DND-41 (cell line): Measurements from ENCODE around the gene PGPEP1.

Source experiments
- CTCF ChIP-seq: IDR thresholded peaks from 2 replicates; pipeline ENCODE4 v1.5.1; 2012; ENCODE audit warnings: borderline replicate concordance, low read length, moderate library complexity, mild to moderate bottlenecking; ENCODE audit not compliant: poor library complexity, severe bottlenecking; ENCODE audit errors: extremely low read depth
- EZH2 ChIP-seq: IDR thresholded peaks from 3 replicates; pipeline ENCODE4 v1.6.1; 2012; ENCODE audit warnings: borderline replicate concordance, low read depth, mild to moderate bottlenecking, moderate library complexity, low read length, inconsistent platforms; ENCODE audit not compliant: severe bottlenecking

GRCh38 chr19:18291019-18291524 lies 49.3 kb upstream of the PGPEP1 start:
- no peak for TF ChIP-seq CTCF
- TF ChIP-seq EZH2: no peak
